Neural cell (in vitro differentiated cells): ENCODE results near the gene PARK7. TPM values are rescaled to one million over a fixed set of nuclear protein-coding genes. Genes with fewer than 3 reads are reported as not detected.

ENCODE experiments used
- H2AFZ ChIP-seq: fragments of 200-600, 300-800 bp; sonication (generic), shearing (Covaris generic); 2 replicates; pipeline ENCODE4 v1.6.0; 2014; ENCODE audit warnings: low read depth, mild to moderate bottlenecking, antibody characterized with exemption, low read length, moderate library complexity
- H3F3A ChIP-seq: fragments of 200-600 bp; shearing (Covaris generic); 2 replicates; pipeline ENCODE4 v1.6.1; 2016; ENCODE audit warnings: mild to moderate bottlenecking, moderate library complexity, mixed read lengths, antibody characterized with exemption, low read length; ENCODE audit not compliant: insufficient read depth, poor library complexity, severe bottlenecking
- H3K27ac ChIP-seq: fragments of 200-600, 300-800 bp; sonication (generic), shearing (Covaris generic); 2 replicates; pipeline ENCODE4 v1.5.1; 2014; ENCODE audit warnings: mild to moderate bottlenecking, low read length, moderate library complexity
- H3K27me3 ChIP-seq: fragments of 300-800, 200-600 bp; sonication (generic), shearing (Covaris generic); 2 replicates; pipeline ENCODE4 v1.6.0; 2014; ENCODE audit warnings: mild to moderate bottlenecking, low read depth, low read length, moderate library complexity; ENCODE audit not compliant: insufficient read depth
- H3K36me3 ChIP-seq: fragments of 300-800, 200-600 bp; sonication (generic), shearing (Covaris generic); 2 replicates; pipeline ENCODE4 v1.5.1; 2014; ENCODE audit warnings: mild to moderate bottlenecking, antibody characterized with exemption, low read length, moderate library complexity; ENCODE audit not compliant: insufficient read depth
- H3K4me2 ChIP-seq: fragments of 300-800, 200-600 bp; sonication (generic), shearing (Covaris generic); 2 replicates; pipeline ENCODE4 v1.6.0; 2014; ENCODE audit warnings: mild to moderate bottlenecking, low read length
- H3K4me3 ChIP-seq: fragments of 300-800, 200-600 bp; sonication (generic), shearing (Covaris generic); 2 replicates; pipeline ENCODE4 v1.5.1; 2014; ENCODE audit warnings: mild to moderate bottlenecking, low read length, moderate library complexity
- H3K79me2 ChIP-seq: fragments of 200-600 bp; shearing (Covaris generic); replicated peaks from 2 replicates; pipeline ENCODE4 v1.6.0; 2014; ENCODE audit warnings: mild to moderate bottlenecking, low read length, moderate library complexity; ENCODE audit not compliant: insufficient read depth
- H3K9ac ChIP-seq: fragments of 300-800, 200-600 bp; sonication (generic), shearing (Covaris generic); 2 replicates; pipeline ENCODE4 v1.6.1; 2016; ENCODE audit warnings: mild to moderate bottlenecking, low read length, mixed read lengths
- H3K9me2 ChIP-seq: fragments of 200-600 bp; shearing (Covaris generic); 2 replicates; pipeline ENCODE4 v1.6.1; 2016; ENCODE audit warnings: mild to moderate bottlenecking, low read length, mixed read lengths; ENCODE audit not compliant: insufficient read depth
- H3K9me3 ChIP-seq: fragments of 200-600, 300-800 bp; sonication (generic), shearing (Covaris generic); 2 replicates; pipeline ENCODE4 v1.6.1; 2016; ENCODE audit warnings: mild to moderate bottlenecking, mixed run types, low read length, moderate library complexity, mixed read lengths
- H4K20me1 ChIP-seq: fragments of 200-600 bp; shearing (Covaris generic); 2 replicates; pipeline ENCODE4 v1.6.1; 2016; ENCODE audit warnings: mild to moderate bottlenecking, mixed run types; ENCODE audit not compliant: insufficient read depth
- EP300 ChIP-seq: fragments of 450-650 bp; conservative IDR thresholded peaks from 2 replicates; pipeline ENCODE4 v1.6.1; 2014; ENCODE audit warnings: antibody characterized with exemption, mild to moderate bottlenecking, moderate library complexity; ENCODE audit not compliant: poor library complexity, severe bottlenecking
- EZH2 ChIP-seq: fragments of 200-600, 300-800 bp; shearing (Covaris generic), sonication (generic); IDR thresholded peaks from 2 replicates; pipeline ENCODE4 v1.6.1; 2014; ENCODE audit warnings: antibody characterized with exemption, low read length, borderline replicate concordance, mild to moderate bottlenecking; ENCODE audit not compliant: insufficient read depth, poor library complexity, severe bottlenecking
- MXI1 ChIP-seq: fragments of 450-650 bp; conservative IDR thresholded peaks from 2 replicates; pipeline ENCODE4 v1.6.1; 2014; ENCODE audit warnings: antibody characterized with exemption, mild to moderate bottlenecking; ENCODE audit not compliant: poor library complexity, severe bottlenecking
- POLR2AphosphoS5 ChIP-seq: IDR thresholded peaks from 2 replicates; pipeline ENCODE4 v1.6.1; 2012
- RAD21 ChIP-seq: fragments of 450-650 bp; conservative IDR thresholded peaks from 2 replicates; pipeline ENCODE4 v1.6.1; 2014; ENCODE audit warnings: antibody characterized with exemption, mild to moderate bottlenecking, moderate library complexity
- SMC3 ChIP-seq: fragments of 450-650 bp; conservative IDR thresholded peaks from 2 replicates; pipeline ENCODE4 v1.6.1; 2014; ENCODE audit warnings: antibody characterized with exemption, mild to moderate bottlenecking, moderate library complexity; ENCODE audit not compliant: poor library complexity
- TAF1 ChIP-seq: IDR thresholded peaks from 2 replicates; pipeline ENCODE4 v1.6.1; 2012; ENCODE audit warnings: low read depth
- polyA plus RNA-seq: library from polyadenylated mRNA; depleted of rRNA; stranded (reverse); fragments of >200 nt; gene quantifications from 2 replicates; pipeline ENCODE4 v1.2.3, GENCODE V29; 2014
- TF ChIP-seq, protein P1 (sequence below): IDR thresholded peaks from 2 replicates; pipeline ENCODE4 v1.6.1; 2012; ENCODE audit warnings: borderline replicate concordance
- TF ChIP-seq, protein P2 (sequence below): fragments of 450-650 bp; IDR thresholded peaks from 2 replicates; pipeline ENCODE4 v1.5.1; 2014; ENCODE audit warnings: antibody characterized with exemption, mild to moderate bottlenecking, moderate library complexity; ENCODE audit not compliant: poor library complexity, severe bottlenecking

The PARK7 gene
- polyA plus RNA-seq, 1 donor from 2014 or later: 378 TPM

DNA sequence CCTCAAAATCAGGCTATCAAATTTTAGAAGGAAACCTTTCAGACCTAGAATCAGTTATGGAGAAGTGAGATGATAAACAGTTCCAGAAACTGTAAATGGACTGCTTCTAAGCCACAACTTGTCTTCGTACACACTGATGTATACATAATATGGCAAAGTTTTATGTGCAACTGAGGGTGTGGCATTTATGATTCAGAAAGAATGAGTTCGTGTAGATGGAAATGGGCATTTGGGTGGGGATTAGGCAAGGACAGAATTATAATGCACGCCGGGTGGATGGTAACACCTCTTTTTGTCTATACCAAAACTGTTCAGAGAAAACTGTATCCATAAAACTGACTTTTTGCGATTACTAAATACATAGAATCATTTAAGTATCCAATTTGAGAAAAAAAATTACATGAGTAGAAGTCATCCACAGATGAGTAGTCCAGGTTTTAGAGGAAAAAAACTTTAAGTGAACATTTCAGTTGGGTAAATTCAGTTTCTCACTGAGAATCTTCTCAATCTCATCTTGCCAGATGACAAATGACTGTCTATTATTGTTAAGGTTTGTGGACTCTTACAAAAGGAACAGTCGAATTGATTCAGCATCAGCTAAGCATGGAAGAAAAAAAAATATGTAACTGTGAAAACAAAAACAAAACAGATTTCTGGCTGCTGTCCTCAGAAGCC, 42.1 kb downstream of the PARK7 start (continued):
- no peak for TF ChIP-seq EZH2
- TF ChIP-seq RAD21: no peak

DNA sequence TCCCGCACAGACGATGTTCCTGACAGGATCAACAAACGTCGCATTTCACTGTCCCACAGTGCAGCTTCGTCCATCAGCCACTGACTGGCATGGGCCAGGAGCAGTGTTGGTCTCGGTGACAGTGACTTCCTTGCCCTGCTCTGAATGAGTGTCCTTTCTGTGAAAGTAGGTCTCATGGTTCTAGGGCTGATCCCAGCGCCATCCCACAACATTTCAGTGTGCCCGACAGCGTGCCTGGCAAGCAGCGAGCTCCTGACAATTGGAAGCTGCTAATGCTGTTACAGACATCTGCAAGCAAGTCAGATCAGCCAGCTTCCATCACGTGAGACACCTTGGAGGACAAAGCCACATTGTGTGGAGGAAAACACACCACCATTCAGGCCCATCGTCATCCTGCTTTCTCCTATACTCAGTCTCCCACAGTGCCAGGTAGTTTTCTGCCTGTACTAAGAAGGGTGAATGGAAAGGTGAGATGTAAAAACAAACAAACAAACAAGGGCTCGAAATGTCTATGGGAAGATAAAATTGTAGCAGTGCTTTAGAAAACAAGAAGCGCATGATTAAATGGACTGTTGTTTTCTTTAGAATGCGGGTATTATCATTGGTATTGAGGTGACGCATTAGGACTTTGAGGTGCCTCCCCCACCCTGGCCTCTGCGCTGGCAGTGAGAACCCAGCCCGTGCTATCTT, 42.7 kb downstream of the PARK7 start:
- no peaks in the 10 kb centered on the region for H3F3A ChIP-seq
- no peak overlapping the region for H2AFZ ChIP-seq
- H3K27ac ChIP-seq: no peak overlapping the region
- H4K20me1 ChIP-seq: no peaks in the 10 kb centered on the region
- H3K9me3 ChIP-seq: no peaks in the 10 kb centered on the region
- H3K4me2 ChIP-seq: no peak overlapping the region
- H3K9ac ChIP-seq: no peak overlapping the region
- no peak for TF ChIP-seq SMC3
- no peak for TF ChIP-seq EZH2
- TF ChIP-seq POLR2AphosphoS5: no peak
- no peak for TF ChIP-seq RAD21
- TF ChIP-seq, protein P1, sequence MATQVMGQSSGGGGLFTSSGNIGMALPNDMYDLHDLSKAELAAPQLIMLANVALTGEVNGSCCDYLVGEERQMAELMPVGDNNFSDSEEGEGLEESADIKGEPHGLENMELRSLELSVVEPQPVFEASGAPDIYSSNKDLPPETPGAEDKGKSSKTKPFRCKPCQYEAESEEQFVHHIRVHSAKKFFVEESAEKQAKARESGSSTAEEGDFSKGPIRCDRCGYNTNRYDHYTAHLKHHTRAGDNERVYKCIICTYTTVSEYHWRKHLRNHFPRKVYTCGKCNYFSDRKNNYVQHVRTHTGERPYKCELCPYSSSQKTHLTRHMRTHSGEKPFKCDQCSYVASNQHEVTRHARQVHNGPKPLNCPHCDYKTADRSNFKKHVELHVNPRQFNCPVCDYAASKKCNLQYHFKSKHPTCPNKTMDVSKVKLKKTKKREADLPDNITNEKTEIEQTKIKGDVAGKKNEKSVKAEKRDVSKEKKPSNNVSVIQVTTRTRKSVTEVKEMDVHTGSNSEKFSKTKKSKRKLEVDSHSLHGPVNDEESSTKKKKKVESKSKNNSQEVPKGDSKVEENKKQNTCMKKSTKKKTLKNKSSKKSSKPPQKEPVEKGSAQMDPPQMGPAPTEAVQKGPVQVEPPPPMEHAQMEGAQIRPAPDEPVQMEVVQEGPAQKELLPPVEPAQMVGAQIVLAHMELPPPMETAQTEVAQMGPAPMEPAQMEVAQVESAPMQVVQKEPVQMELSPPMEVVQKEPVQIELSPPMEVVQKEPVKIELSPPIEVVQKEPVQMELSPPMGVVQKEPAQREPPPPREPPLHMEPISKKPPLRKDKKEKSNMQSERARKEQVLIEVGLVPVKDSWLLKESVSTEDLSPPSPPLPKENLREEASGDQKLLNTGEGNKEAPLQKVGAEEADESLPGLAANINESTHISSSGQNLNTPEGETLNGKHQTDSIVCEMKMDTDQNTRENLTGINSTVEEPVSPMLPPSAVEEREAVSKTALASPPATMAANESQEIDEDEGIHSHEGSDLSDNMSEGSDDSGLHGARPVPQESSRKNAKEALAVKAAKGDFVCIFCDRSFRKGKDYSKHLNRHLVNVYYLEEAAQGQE: no peak
- no peak for TF ChIP-seq TAF1
- no peak for TF ChIP-seq MXI1
- no peak for TF ChIP-seq EP300
- TF ChIP-seq, protein P2, sequence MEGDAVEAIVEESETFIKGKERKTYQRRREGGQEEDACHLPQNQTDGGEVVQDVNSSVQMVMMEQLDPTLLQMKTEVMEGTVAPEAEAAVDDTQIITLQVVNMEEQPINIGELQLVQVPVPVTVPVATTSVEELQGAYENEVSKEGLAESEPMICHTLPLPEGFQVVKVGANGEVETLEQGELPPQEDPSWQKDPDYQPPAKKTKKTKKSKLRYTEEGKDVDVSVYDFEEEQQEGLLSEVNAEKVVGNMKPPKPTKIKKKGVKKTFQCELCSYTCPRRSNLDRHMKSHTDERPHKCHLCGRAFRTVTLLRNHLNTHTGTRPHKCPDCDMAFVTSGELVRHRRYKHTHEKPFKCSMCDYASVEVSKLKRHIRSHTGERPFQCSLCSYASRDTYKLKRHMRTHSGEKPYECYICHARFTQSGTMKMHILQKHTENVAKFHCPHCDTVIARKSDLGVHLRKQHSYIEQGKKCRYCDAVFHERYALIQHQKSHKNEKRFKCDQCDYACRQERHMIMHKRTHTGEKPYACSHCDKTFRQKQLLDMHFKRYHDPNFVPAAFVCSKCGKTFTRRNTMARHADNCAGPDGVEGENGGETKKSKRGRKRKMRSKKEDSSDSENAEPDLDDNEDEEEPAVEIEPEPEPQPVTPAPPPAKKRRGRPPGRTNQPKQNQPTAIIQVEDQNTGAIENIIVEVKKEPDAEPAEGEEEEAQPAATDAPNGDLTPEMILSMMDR: no peak
- H3K27me3 ChIP-seq: no peaks in the 10 kb centered on the region
- no peaks in the 10 kb centered on the region for H3K79me2 ChIP-seq
- H3K4me3 ChIP-seq: no peak overlapping the region
- no peaks in the 10 kb centered on the region for H3K9me2 ChIP-seq
- no peaks in the 10 kb centered on the region for H3K36me3 ChIP-seq
